Thyroid gland (tissue), 4 donors: ENCODE results near the gene GAPT. TPM values are rescaled to one million over a fixed set of nuclear protein-coding genes. Genes with fewer than 3 reads are reported as not detected.

Source experiments
- DNase-seq, 2 donors: peaks; one replicate each; pipeline ENCODE4 v3.0.0-alpha.2; 2019
- H3K27ac ChIP-seq, 3 donors: fragments of 200-600 bp; sonication (generic); 1 replicate in 2 of 3; 2 replicates in 1 of 3; pipeline ENCODE4 v1.5.1; 2016 to 2019; ENCODE audit warnings: mild to moderate bottlenecking in 1 of 3, moderate library complexity in 1 of 3
- H3K27me3 ChIP-seq: fragments of 200-600 bp; sonication (generic); one replicate; pipeline ENCODE4 v1.5.1; 2019
- H3K36me3 ChIP-seq, 2 donors: fragments of 200-600 bp; sonication (generic); one replicate each; pipeline ENCODE4 v1.5.1; 2016 to 2019
- H3K4me1 ChIP-seq, 2 donors: fragments of 200-600 bp; sonication (generic); one replicate each; pipeline ENCODE4 v1.5.1; 2017 to 2019
- H3K4me3 ChIP-seq, 3 donors: fragments of 200-600 bp; sonication (generic); replicated peaks in 1 of 3; 1 replicate in 2 of 3; 2 replicates in 1 of 3; pipeline ENCODE4 v1.5.1; 2016; ENCODE audit warnings: mild to moderate bottlenecking in 1 of 3
- H3K9me3 ChIP-seq: fragments of 200-600 bp; sonication (generic); one replicate; pipeline ENCODE4 v1.5.1; 2017
- POLR2A ChIP-seq, 2 donors: fragments of 450-650 bp; IDR thresholded peaks; one replicate each; pipeline ENCODE4 v1.6.1; 2017; ENCODE audit warnings: antibody characterized with exemption in 2 of 2, mild to moderate bottlenecking in 2 of 2, moderate library complexity in 1 of 2
- WGBS, 2 donors: methylation state at CpG; one replicate each; pipeline ENCODE4 v1.1.5; 2017; 5-methylcytosine and 5-hydroxymethylcytosine counted together
- intact Hi-C: fragments of 100-400 bp; cut with DNase I; formaldehyde crosslinking; loops from one replicate; pipeline ENCODE4 v1.15.1; 2023
- total RNA-seq, 4 donors: library from RNA; depleted of rRNA; stranded (reverse); fragments of >200 nt; gene quantifications; one replicate each; pipeline ENCODE4 v1.2.3, GENCODE V29; 2016
- TF ChIP-seq, protein P1 (sequence below), 6 experiments: fragments of 200-600 bp in 3 of 6; fragments of 450-650 bp in 3 of 6; sonication (generic) in 3 of 6; IDR thresholded peaks; one replicate each; pipeline ENCODE4 v1.5.1; 2016 to 2019; ENCODE audit warnings: antibody characterized with exemption in 6 of 6, mild to moderate bottlenecking in 2 of 6, inconsistent platforms in 1 of 6, moderate library complexity in 1 of 6

GAPT gene
- total RNA-seq, 4 donors from 2014 or later = 0.27 to 0.45 TPM; not detected in 2

- DNase-seq = peak; percentile 90 to 92
- H3K4me3 ChIP-seq = peak within 1 kb of the TSS; percentile 71 to 96 (median 85)
- H3K4me1 ChIP-seq = peaks cover 0 to 5% of the 10 kb centered on the region in 2 donors
- intact Hi-C loops = loop anchor here (5.0 to 10.0 kb wide), 4 partner anchors 575 to 1163 kb away; no protein-coding TSS in a partner anchor
- TF ChIP-seq, protein P1, sequence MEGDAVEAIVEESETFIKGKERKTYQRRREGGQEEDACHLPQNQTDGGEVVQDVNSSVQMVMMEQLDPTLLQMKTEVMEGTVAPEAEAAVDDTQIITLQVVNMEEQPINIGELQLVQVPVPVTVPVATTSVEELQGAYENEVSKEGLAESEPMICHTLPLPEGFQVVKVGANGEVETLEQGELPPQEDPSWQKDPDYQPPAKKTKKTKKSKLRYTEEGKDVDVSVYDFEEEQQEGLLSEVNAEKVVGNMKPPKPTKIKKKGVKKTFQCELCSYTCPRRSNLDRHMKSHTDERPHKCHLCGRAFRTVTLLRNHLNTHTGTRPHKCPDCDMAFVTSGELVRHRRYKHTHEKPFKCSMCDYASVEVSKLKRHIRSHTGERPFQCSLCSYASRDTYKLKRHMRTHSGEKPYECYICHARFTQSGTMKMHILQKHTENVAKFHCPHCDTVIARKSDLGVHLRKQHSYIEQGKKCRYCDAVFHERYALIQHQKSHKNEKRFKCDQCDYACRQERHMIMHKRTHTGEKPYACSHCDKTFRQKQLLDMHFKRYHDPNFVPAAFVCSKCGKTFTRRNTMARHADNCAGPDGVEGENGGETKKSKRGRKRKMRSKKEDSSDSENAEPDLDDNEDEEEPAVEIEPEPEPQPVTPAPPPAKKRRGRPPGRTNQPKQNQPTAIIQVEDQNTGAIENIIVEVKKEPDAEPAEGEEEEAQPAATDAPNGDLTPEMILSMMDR (IDR thresholded peaks at IDR 0.05) = peak in 4 of 6 experiments; percentile 23 to 75 (median 52)
- TF ChIP-seq POLR2A (IDR thresholded peaks at IDR 0.05) = peak; percentile 97 to 100
- peak within 1 kb of the TSS; percentile 82 to 95 (median 94) for H3K27ac ChIP-seq
- peaks cover 14 to 19% of the 10 kb centered on the region in 2 donors for H3K36me3 ChIP-seq
- 0% methylated on average over 2 to 5 of the region's 89 CpGs for WGBS, 2 donors
- H3K27me3 ChIP-seq = no peaks in the 10 kb centered on the region
- no peaks in the 10 kb centered on the region for H3K9me3 ChIP-seq
Measured at GRCh38 chr5:58460002-58460731, 31.1 kb upstream of the GAPT start, which contains the start of gene PLK2. Gene PLK2 (minus strand): TSS chr5:58460086. CDS start chr5:58459959, 127 bp downstream.

GRCh38 chr5:58460732-58461286, 30.4 kb upstream of the GAPT start:
- 11 to 18% methylated on average over 20 to 23 of the region's 30 CpGs for WGBS, 2 donors
- Histone ChIP-seq H3K27me3 (no peaks in the 10 kb centered on the region), H3K9me3 (no peaks in the 10 kb centered on the region), H3K4me3 (peak overlapping the region; percentile 71 to 96 (median 85)), H3K4me1 (peaks cover 0 to 5% of the 10 kb centered on the region in 2 donors), H3K27ac (peak overlapping the region; percentile 82 to 95 (median 94)), H3K36me3 (peaks cover 8 to 13% of the 10 kb centered on the region in 2 donors)
- TF ChIP-seq POLR2A (IDR thresholded peaks at IDR 0.05) = no peak
- TF ChIP-seq, protein P1 (IDR thresholded peaks at IDR 0.05) = peak; percentile 33 to 79 (median 70)
- intact Hi-C loops = loop anchor here (5.0 to 10.0 kb wide), 4 partner anchors 576 to 1164 kb away; no protein-coding TSS in a partner anchor
- peak; percentile 90 to 92 for DNase-seq

DNA sequence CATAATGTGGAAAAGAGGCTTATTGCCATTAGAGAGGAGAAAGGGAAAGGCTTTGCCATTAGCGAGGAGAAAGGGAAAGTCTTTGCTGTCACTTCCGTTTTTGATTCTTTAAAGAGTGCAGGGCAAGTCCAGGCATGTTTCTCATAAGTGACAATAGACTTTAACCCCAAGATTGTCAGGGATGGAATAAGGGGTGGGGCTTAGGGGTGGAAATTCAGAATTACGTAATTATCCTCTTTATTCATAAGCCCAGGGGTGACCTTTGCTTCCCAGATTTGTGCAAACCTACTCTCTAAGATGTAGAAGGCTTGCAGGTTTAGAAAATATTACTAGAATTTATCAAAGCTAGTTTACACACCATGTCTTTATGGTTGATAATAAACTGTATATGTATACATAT, 29.1 kb upstream of the GAPT start:
- intact Hi-C loops = loop anchor here (5.0 to 10.0 kb wide), 4 partner anchors 577 to 1165 kb away; no protein-coding TSS in a partner anchor
- no peak for DNase-seq
- no peaks in the 10 kb centered on the region for H3K27me3 ChIP-seq
- H3K4me3 ChIP-seq = no peak overlapping the region
- no peak overlapping the region for H3K27ac ChIP-seq
- peaks cover 0 to 5% of the 10 kb centered on the region in 2 donors for H3K4me1 ChIP-seq
- no peaks in the 10 kb centered on the region for H3K9me3 ChIP-seq
- WGBS, 2 donors = 86 to 88% methylated on average over 3 of the region's 3 CpGs
- TF ChIP-seq, protein P1 (IDR thresholded peaks at IDR 0.05) = no peak
- no peak for TF ChIP-seq POLR2A (IDR thresholded peaks at IDR 0.05)
- peaks cover 0 to 3% of the 10 kb centered on the region in 2 donors for H3K36me3 ChIP-seq

DNA sequence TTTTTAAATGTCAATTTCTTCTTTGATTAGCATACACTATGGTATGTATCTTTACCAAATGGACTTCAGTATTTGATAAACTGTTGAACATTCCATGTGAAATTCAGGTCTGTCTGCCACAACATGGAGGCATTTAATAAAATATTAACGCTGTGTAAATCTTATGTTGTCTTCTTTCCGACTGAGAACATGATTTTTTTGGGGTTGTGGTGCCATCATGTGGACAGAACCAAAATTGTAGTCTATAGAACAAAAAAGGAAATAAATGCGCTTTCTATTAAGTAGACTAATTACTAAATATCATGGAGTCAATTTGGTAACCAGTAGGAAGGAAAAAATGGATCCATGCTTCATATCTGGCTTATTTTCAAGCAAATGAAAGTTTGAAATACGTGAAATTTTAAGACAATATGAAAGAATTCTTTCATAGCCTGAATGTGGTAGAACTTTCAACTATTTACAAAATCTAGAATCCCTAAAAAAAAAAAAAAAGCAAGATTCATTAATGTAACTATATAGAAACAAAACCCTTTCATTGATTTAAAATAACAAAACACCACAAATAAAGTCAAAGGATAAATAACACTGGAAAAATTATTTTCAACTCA, 28.5 kb upstream of the GAPT start:
- Histone ChIP-seq H3K4me3 (no peak overlapping the region), H3K27ac (no peak overlapping the region), H3K36me3 (no peaks in the 10 kb centered on the region), H3K9me3 (no peaks in the 10 kb centered on the region), H3K4me1 (peaks cover 0 to 5% of the 10 kb centered on the region in 2 donors), H3K27me3 (no peaks in the 10 kb centered on the region)
- WGBS, 2 donors = 8 to 11% methylated on average over 4 of the region's 4 CpGs
- DNase-seq = peak; percentile 14 to 29
- intact Hi-C loops = loop anchor here (5.0 to 10.0 kb wide), 4 partner anchors 578 to 1165 kb away; no protein-coding TSS in a partner anchor
- TF ChIP-seq POLR2A (IDR thresholded peaks at IDR 0.05) = no peak
- TF ChIP-seq, protein P1 (IDR thresholded peaks at IDR 0.05) = peak in 5 of 6 experiments; percentile 30 to 83 (median 62)
